H9 (cell line): Measurements from ENCODE around the gene CCDC28B. TPM values are rescaled to one million over a fixed set of nuclear protein-coding genes. Genes with fewer than 3 reads are reported as not detected.

ENCODE experiments used
- DNase-seq: peaks from one replicate; pipeline ENCODE4 v3.0.0-alpha.2; 2017
- H2AFZ ChIP-seq: one replicate; pipeline ENCODE4 v1.6.1; 2013; ENCODE audit warnings: mild to moderate bottlenecking, low read length, control low read depth, moderate library complexity
- H2AK5ac ChIP-seq: 2 replicates; pipeline ENCODE4 v1.6.1; 2013; ENCODE audit warnings: low read length, control low read depth, mixed read lengths; ENCODE audit not compliant: insufficient read length
- H2BK120ac ChIP-seq: one replicate; pipeline ENCODE4 v1.6.1; 2013; ENCODE audit warnings: low read depth, mild to moderate bottlenecking, low read length, control low read depth, inconsistent platforms; ENCODE audit not compliant: poor library complexity, severe bottlenecking
- H2BK12ac ChIP-seq: 2 replicates; pipeline ENCODE4 v1.6.1; 2013; ENCODE audit warnings: low read length, control low read depth, mixed read lengths, low read depth; ENCODE audit not compliant: insufficient read length
- H2BK15ac ChIP-seq: 2 replicates; pipeline ENCODE4 v1.6.1; 2013; ENCODE audit warnings: low read depth, low read length, control low read depth
- H2BK20ac ChIP-seq: one replicate; pipeline ENCODE4 v1.6.1; 2013; ENCODE audit warnings: low read depth, mild to moderate bottlenecking, low read length, control low read depth, inconsistent platforms; ENCODE audit not compliant: poor library complexity, severe bottlenecking
- H2BK5ac ChIP-seq: 2 replicates; pipeline ENCODE4 v1.6.1; 2013; ENCODE audit warnings: low read length, control low read depth, mixed read lengths; ENCODE audit not compliant: insufficient read length
- H3K14ac ChIP-seq: 2 replicates; pipeline ENCODE4 v1.6.1; 2013; ENCODE audit warnings: low read length, control low read depth; ENCODE audit not compliant: insufficient read depth
- H3K18ac ChIP-seq: 2 replicates; pipeline ENCODE4 v1.6.1; 2013; ENCODE audit warnings: low read depth, mild to moderate bottlenecking, mixed read lengths, low read length, control low read depth; ENCODE audit not compliant: insufficient read length
- H3K23ac ChIP-seq: 2 replicates; pipeline ENCODE4 v1.6.1; 2013; ENCODE audit warnings: low read length, control low read depth, mixed read lengths, low read depth; ENCODE audit not compliant: insufficient read length
- H3K23me2 ChIP-seq: 2 replicates; pipeline ENCODE4 v1.6.1; 2013; ENCODE audit warnings: low read depth, mild to moderate bottlenecking, mixed read lengths, low read length, control low read depth; ENCODE audit not compliant: insufficient read length, poor library complexity, severe bottlenecking
- H3K27ac ChIP-seq: 2 replicates; pipeline ENCODE4 v1.5.1; 2013; ENCODE audit warnings: low read length, control low read depth, mixed read lengths, low read depth; ENCODE audit not compliant: insufficient read length
- H3K27me3 ChIP-seq: 2 replicates; pipeline ENCODE4 v1.6.1; 2013; ENCODE audit warnings: low read length, control low read depth, inconsistent platforms; ENCODE audit not compliant: insufficient read depth
- H3K4ac ChIP-seq: 2 replicates; pipeline ENCODE4 v1.6.1; 2013; ENCODE audit warnings: low read depth, mild to moderate bottlenecking, control low read depth, inconsistent platforms, low read length, moderate library complexity
- H3K4me1 ChIP-seq: 2 replicates; pipeline ENCODE4 v1.6.1; 2013; ENCODE audit warnings: low read length, control low read depth, inconsistent platforms; ENCODE audit not compliant: insufficient read depth
- H3K4me2 ChIP-seq: 2 replicates; pipeline ENCODE4 v1.6.1; 2013; ENCODE audit warnings: low read length, control low read depth, mixed read lengths; ENCODE audit not compliant: insufficient read length, insufficient read depth
- H3K56ac ChIP-seq: 2 replicates; pipeline ENCODE4 v1.6.1; 2013; ENCODE audit warnings: low read depth, mild to moderate bottlenecking, mixed read lengths, low read length, control low read depth; ENCODE audit not compliant: insufficient read length
- H3K79me1 ChIP-seq: 2 replicates; pipeline ENCODE4 v1.6.1; 2013; ENCODE audit warnings: low read depth, mild to moderate bottlenecking, moderate library complexity, low read length, control low read depth, inconsistent platforms; ENCODE audit not compliant: insufficient read depth, poor library complexity, severe bottlenecking
- H3K79me2 ChIP-seq: 2 replicates; pipeline ENCODE4 v1.6.1; 2013; ENCODE audit warnings: low read length, control low read depth, inconsistent platforms; ENCODE audit not compliant: insufficient read depth
- H3K9ac ChIP-seq: 2 replicates; pipeline ENCODE4 v1.6.1; 2013; ENCODE audit warnings: low read length, control low read depth, mixed read lengths; ENCODE audit not compliant: insufficient read length; ENCODE audit errors: extremely low read depth
- H3K9me3 ChIP-seq: one replicate; pipeline ENCODE4 v1.6.1; 2013; ENCODE audit warnings: low read depth, low read length, inconsistent platforms; ENCODE audit not compliant: control insufficient read depth
- H3T11ph ChIP-seq: one replicate; pipeline ENCODE4 v1.6.1; 2013; ENCODE audit warnings: mild to moderate bottlenecking, low read length, control low read depth, inconsistent platforms
- H4K20me1 ChIP-seq: one replicate; pipeline ENCODE4 v1.6.1; 2013; ENCODE audit not compliant: control insufficient read depth, insufficient read length, insufficient read depth
- H4K5ac ChIP-seq: 2 replicates; pipeline ENCODE4 v1.6.1; 2013; ENCODE audit warnings: low read depth, mild to moderate bottlenecking, mixed read lengths, low read length, control low read depth; ENCODE audit not compliant: insufficient read length
- H4K8ac ChIP-seq: replicated peaks from 2 replicates; pipeline ENCODE4 v1.6.1; 2013; ENCODE audit warnings: low read length, control low read depth, mixed read lengths, low read depth; ENCODE audit not compliant: insufficient read length
- H4K91ac ChIP-seq: 2 replicates; pipeline ENCODE4 v1.6.1; 2013; ENCODE audit warnings: low read depth, mild to moderate bottlenecking, moderate library complexity, mixed read lengths, low read length, control low read depth; ENCODE audit not compliant: insufficient read length
- H3K27ac Mint-ChIP-seq, 3 experiments: 2 replicates in 2 of 3; 3 replicates in 1 of 3; pipeline ENCODE4 v1.8.0; 2020 to 2021; ENCODE audit warnings: mixed read lengths in 3 of 3, mild to moderate bottlenecking in 1 of 3, moderate library complexity in 1 of 3
- H3K27me3 Mint-ChIP-seq: 2 replicates; pipeline ENCODE4 v1.8.0; 2021; ENCODE audit warnings: low read depth, mild to moderate bottlenecking, moderate library complexity, mixed read lengths
- H3K36me3 Mint-ChIP-seq, 3 experiments: 2 replicates in 2 of 3; 3 replicates in 1 of 3; pipeline ENCODE4 v1.8.0; 2020 to 2021; ENCODE audit warnings: low read depth in 3 of 3, mixed read lengths in 3 of 3; ENCODE audit not compliant: insufficient read depth in 1 of 3
- H3K4me1 Mint-ChIP-seq, 2 experiments: 2 replicates each; pipeline ENCODE4 v1.8.0; 2020; ENCODE audit warnings: mixed read lengths in 2 of 2
- H3K4me3 Mint-ChIP-seq, 2 experiments: 2 replicates in 1 of 2; 3 replicates in 1 of 2; pipeline ENCODE4 v1.8.0; 2020 to 2021; ENCODE audit warnings: mild to moderate bottlenecking in 2 of 2, mixed read lengths in 2 of 2, moderate library complexity in 1 of 2
- H3K9me3 Mint-ChIP-seq, 2 experiments: 2 replicates in 1 of 2; 3 replicates in 1 of 2; pipeline ENCODE4 v1.8.0; 2020; ENCODE audit warnings: mild to moderate bottlenecking in 2 of 2, mixed read lengths in 2 of 2, moderate library complexity in 1 of 2
- CTCF ChIP-seq: fragments of 200-600 bp; sonication (generic); conservative IDR thresholded peaks from 3 replicates; pipeline ENCODE4 v1.8.0; 2021; ENCODE audit warnings: antibody characterized with exemption, mild to moderate bottlenecking
- WGBS: extraction: QIAGEN DNeasy Blood & Tissue Kit; methylation state at CpG from one replicate; pipeline ENCODE4 v1.1.7; 2013; ENCODE audit warnings: missing lambda C conversion rate, low lambda C conversion rate, mixed read lengths; ENCODE audit not compliant: insufficient read length; ENCODE audit errors: extremely low coverage; 5-methylcytosine and 5-hydroxymethylcytosine counted together
- total RNA-seq: library from RNA; stranded (reverse); gene quantifications from 2 replicates; pipeline ENCODE4 v1.2.1, GENCODE V29; 2021

The CCDC28B gene
- total RNA-seq, 1 experiment from 2014 or later, result 20.7 TPM

- H3K27me3 ChIP-seq, result no peaks in the 10 kb centered on the region; the same call in 1 of the 2 replicates
- H2AFZ ChIP-seq, result no peak overlapping the region
- H3T11ph ChIP-seq, result no peak overlapping the region
- no peak overlapping the region for H4K91ac ChIP-seq
- no peak overlapping the region for H3K27ac ChIP-seq
- H3K9me3 Mint-ChIP-seq, result no peaks in the 10 kb centered on the region
- peak overlapping the region; percentile 54 to 71 for H3K4me3 Mint-ChIP-seq
- H3K9ac ChIP-seq, result no peak overlapping the region
- H3K79me1 ChIP-seq, result no peaks in the 10 kb centered on the region
- no peak overlapping the region for H3K4ac ChIP-seq
- H4K20me1 ChIP-seq, result no peaks in the 10 kb centered on the region
- H2BK5ac ChIP-seq, result no peak overlapping the region
- TF ChIP-seq CTCF, result peak; percentile 98
- no peak overlapping the region for H2BK15ac ChIP-seq
- H2BK120ac ChIP-seq, result no peak overlapping the region
- no peak overlapping the region for H3K56ac ChIP-seq
- H3K9me3 ChIP-seq, result no peaks in the 10 kb centered on the region
- H2BK20ac ChIP-seq, result no peak overlapping the region
- no peak overlapping the region for H4K5ac ChIP-seq
- no peak overlapping the region for H3K23ac ChIP-seq
- no CpG with 5 or more reads among the region's 31 CpGs for WGBS
- no peaks in the 10 kb centered on the region for H3K23me2 ChIP-seq
- no peak overlapping the region for H4K8ac ChIP-seq
- peak; percentile 96 for DNase-seq
- no peaks in the 10 kb centered on the region for H3K36me3 Mint-ChIP-seq
- H3K4me1 ChIP-seq, result peaks cover 7% of the 10 kb centered on the region; the same call in 1 of the 2 replicates
- no peak overlapping the region for H2BK12ac ChIP-seq
- H3K4me2 ChIP-seq, result peak overlapping the region; percentile 40
- peaks cover 26 to 32% of the 10 kb centered on the region in 2 experiments for H3K4me1 Mint-ChIP-seq
- peaks cover 2% of the 10 kb centered on the region; the same call in 1 of the 2 replicates for H3K27me3 Mint-ChIP-seq
- H3K79me2 ChIP-seq, result no peaks in the 10 kb centered on the region
- no peak overlapping the region for H2AK5ac ChIP-seq
- H3K27ac Mint-ChIP-seq, result peak overlapping the region in 2 of 3 experiments; percentile 40 to 94; a peak in 4 of 7 replicates
- no peak overlapping the region for H3K18ac ChIP-seq
- no peak overlapping the region for H3K14ac ChIP-seq
These were observed 47.8 kb downstream of the CCDC28B start for GRCh38 chr1:32247983-32248889.
